Left lobe of liver (tissue), 2 donors: ENCODE measurements around the gene HSF5. TPM values are rescaled to one million over a fixed set of nuclear protein-coding genes. Genes with fewer than 3 reads are reported as not detected.

Experiments used
- ATAC-seq: fragments of 200-7000 bp; cut with Tn5 transposase; one replicate; pipeline ENCODE4 v1.9.1; 2020; ENCODE audit warnings: mild to moderate bottlenecking, moderate library complexity
- DNase-seq: peaks from one replicate; pipeline ENCODE4 v3.0.0-alpha.2; 2020; ENCODE audit warnings: low spot score
- total RNA-seq: library from RNA; stranded (reverse); gene quantifications from one replicate; pipeline ENCODE4 v1.2.1, GENCODE V29; 2021
- donor health status: DM: no; HTN: no; CAD: no; lungs with moderate emphysema.
- donor health status: DM: no; HTN: yes; CAD: no.

HSF5 gene
- total RNA-seq, 1 donor from 2014 or later, result 0.18 TPM

DNA sequence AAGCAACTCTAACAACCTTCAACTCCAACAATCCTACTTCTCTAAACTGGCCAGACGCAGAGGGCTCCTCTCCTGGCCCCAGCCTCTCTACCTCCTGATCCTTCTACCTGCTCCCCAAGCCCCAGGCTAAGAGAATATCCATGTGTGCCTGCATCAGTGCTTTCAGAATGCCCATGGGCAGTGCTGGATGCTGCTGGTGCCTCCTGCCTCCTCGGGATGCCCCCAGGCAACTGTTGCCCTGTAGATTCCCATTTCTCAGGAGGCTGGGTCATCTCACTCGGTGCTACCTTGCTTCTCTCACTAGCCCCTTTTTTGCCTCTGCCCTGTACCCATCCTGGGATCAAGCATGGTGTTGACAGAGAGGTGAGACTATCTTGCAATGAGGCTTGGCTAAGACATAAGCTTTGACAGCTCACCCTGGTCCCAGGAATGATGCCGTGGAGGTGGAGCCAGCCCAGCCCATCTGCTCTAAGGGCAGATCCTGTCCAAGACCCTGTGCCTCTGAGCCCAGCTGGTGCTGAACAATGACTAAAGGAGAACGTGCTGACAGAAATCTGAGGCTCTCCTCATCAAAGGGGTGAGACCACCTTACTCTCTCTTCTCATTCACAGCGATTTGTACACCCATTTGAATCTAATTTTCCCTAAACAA, 116.8 kb downstream of the HSF5 start:
- no peak for DNase-seq
- no peak for ATAC-seq

GRCh38 chr17:58370716-58371115, 117.5 kb downstream of the HSF5 start:
- ATAC-seq (no peak), DNase-seq (no peak)

DNA sequence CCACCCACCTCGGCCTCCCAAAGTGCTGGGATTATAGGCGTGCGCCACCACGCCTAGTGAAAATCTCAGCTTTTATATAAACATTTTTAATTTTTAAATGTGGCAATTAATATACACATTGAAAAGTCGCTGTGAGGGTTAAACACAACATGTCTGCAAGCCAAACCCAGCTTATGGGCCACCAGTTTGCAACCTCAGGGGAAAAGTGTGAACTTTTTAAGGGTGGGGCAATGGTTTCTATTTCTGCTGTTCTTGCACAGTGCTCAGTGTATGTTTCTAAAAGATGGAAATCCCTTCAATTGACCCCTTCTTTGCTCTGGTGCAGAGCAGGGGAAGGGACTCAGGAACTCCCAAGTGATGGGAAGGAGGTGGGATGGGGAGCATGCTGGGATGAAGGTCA, 117.9 kb downstream of the HSF5 start:
- no peak for ATAC-seq
- DNase-seq, result no peak

Other genes starting within 250 kb of the HSF5 start
- not detected for gene LPO, start 249.8 kb downstream of the HSF5 start, total RNA-seq
- gene MPO, start 207.5 kb downstream of the HSF5 start, total RNA-seq, result 0.43 TPM
- gene TSPOAP1, start 159.6 kb downstream of the HSF5 start, total RNA-seq, result 6.5 TPM
- gene SUPT4H1, start 136.2 kb downstream of the HSF5 start, total RNA-seq, result 40.0 TPM
- gene RNF43, start 70.9 kb downstream of the HSF5 start, total RNA-seq, result 13.0 TPM
- gene MTMR4, start 26.2 kb upstream of the HSF5 start, total RNA-seq, result 101 TPM
- 0.05 TPM for gene TEX14, start 203.6 kb upstream of the HSF5 start, total RNA-seq
- gene RAD51C, start 204.2 kb upstream of the HSF5 start, total RNA-seq, result 5.1 TPM